ENCODE measurements around the gene FBXL17. TPM values are rescaled to one million over a fixed set of nuclear protein-coding genes. Genes with fewer than 3 reads are reported as not detected.

FBXL17 gene
- total and polyA plus RNA-seq, 9 of the 15 experiments (the other 6 are each of a cell fraction or from before 2014, with no cell fraction given), result 0.32 to 5.4 (median 1.8) TPM

GRCh38 chr5:107821288-107821687 lies 560.6 kb downstream of the FBXL17 start:
- Histone ChIP-seq H3K4me3 (no peak overlapping the region), H2AFZ (ENCODE audit: low read depth, low read length) (no peak overlapping the region), H3K4me2 (ENCODE audit: insufficient read depth, low read length) (no peak overlapping the region), H3K4me1 (replicated peaks in 1 of 2; ENCODE audit: control insufficient read depth in 2 of 2, insufficient read depth in 2 of 2, low read length in 2 of 2) (no peaks in the 10 kb centered on the region), H4K20me1 (replicated peaks; ENCODE audit: control insufficient read depth, insufficient read depth, low read length) (no peaks in the 10 kb centered on the region), H3K36me3 (ENCODE audit: control insufficient read depth, insufficient read depth, low read length) (no peaks in the 10 kb centered on the region), H3K27ac (ENCODE audit: extremely low read depth, low read depth, low read length) (no peak overlapping the region), H3K27me3 (ENCODE audit: control insufficient read depth in 2 of 2, insufficient read depth in 2 of 2, low read length in 2 of 2) (no peaks in the 10 kb centered on the region), H3K9me1 (ENCODE audit: control insufficient read depth, insufficient read depth, low read length) (no peaks in the 10 kb centered on the region), H3K9ac (ENCODE audit: insufficient read depth in 1 of 2, low read depth in 2 of 2, low read length in 2 of 2) (no peak overlapping the region), H3K9me3 (replicated peaks; ENCODE audit: control insufficient read depth, insufficient read depth, low read depth, low read length) (no peaks in the 10 kb centered on the region; the same call in 1 of the 2 replicates), H3K79me2 (ENCODE audit: control insufficient read depth, insufficient read depth, low read length) (no peaks in the 10 kb centered on the region)
- FAIRE-seq (no peak), ATAC-seq (no peak), DNase-seq (ENCODE audit: extremely low read depth in 1 of 4, low spot score in 3 of 4) (no peak)
- in situ Hi-C loops (cut with MboI) (no loop called here), intact Hi-C loops (cut with micrococcal nuclease) (no loop called here)
- no TSS peak for BruUV-seq (replicated peaks)
- TF ChIP-seq, protein P1, sequence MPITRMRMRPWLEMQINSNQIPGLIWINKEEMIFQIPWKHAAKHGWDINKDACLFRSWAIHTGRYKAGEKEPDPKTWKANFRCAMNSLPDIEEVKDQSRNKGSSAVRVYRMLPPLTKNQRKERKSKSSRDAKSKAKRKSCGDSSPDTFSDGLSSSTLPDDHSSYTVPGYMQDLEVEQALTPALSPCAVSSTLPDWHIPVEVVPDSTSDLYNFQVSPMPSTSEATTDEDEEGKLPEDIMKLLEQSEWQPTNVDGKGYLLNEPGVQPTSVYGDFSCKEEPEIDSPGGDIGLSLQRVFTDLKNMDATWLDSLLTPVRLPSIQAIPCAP (CRISPR knock-in tag; IDR thresholded peaks at IDR 0.05; ENCODE audit: borderline replicate concordance), result no peak
- no peak for TF ChIP-seq RBM15 (IDR thresholded peaks at IDR 0.05; ENCODE audit: insufficient read depth, low read length)
- TF ChIP-seq SETDB1 (IDR thresholded peaks at IDR 0.05; ENCODE audit: low read length), result no peak
- no peak for TF ChIP-seq BMI1 (IDR thresholded peaks at IDR 0.05; ENCODE audit: low read length)
- no peak for TF ChIP-seq ZEB2 (IDR thresholded peaks at IDR 0.05)
- no peak for TF ChIP-seq CSDE1 (IDR thresholded peaks at IDR 0.05)
- no peak for TF ChIP-seq KDM2B (CRISPR knock-in tag; IDR thresholded peaks at IDR 0.05)
- TF ChIP-seq PKNOX1 (IDR thresholded peaks at IDR 0.05), result no peak
- TF ChIP-seq HNRNPLL (IDR thresholded peaks at IDR 0.05; ENCODE audit: low read depth, low read length, poor library complexity, severe bottlenecking), result no peak
- TF ChIP-seq SIN3A (IDR thresholded peaks at IDR 0.05; ENCODE audit: borderline replicate concordance in 2 of 2, control insufficient read depth in 1 of 2, low read depth in 2 of 2, low read length in 2 of 2), result no peak
- TF ChIP-seq NUFIP1 (IDR thresholded peaks at IDR 0.05; ENCODE audit: partially characterized antibody), result no peak
- TF ChIP-seq HOXB6 (CRISPR knock-in tag; IDR thresholded peaks at IDR 0.05; ENCODE audit: borderline replicate concordance), result no peak
- no peak for TF ChIP-seq SMC3 (conservative IDR thresholded peaks at IDR 0.05; ENCODE audit: insufficient read depth, low read depth, low read length)
- TF ChIP-seq, protein P2, sequence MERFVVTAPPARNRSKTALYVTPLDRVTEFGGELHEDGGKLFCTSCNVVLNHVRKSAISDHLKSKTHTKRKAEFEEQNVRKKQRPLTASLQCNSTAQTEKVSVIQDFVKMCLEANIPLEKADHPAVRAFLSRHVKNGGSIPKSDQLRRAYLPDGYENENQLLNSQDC (CRISPR knock-in tag; IDR thresholded peaks at IDR 0.05), result no peak
- TF ChIP-seq ZNF143 (CRISPR knock-in tag; IDR thresholded peaks at IDR 0.05), result no peak
- TF ChIP-seq, protein P3, sequence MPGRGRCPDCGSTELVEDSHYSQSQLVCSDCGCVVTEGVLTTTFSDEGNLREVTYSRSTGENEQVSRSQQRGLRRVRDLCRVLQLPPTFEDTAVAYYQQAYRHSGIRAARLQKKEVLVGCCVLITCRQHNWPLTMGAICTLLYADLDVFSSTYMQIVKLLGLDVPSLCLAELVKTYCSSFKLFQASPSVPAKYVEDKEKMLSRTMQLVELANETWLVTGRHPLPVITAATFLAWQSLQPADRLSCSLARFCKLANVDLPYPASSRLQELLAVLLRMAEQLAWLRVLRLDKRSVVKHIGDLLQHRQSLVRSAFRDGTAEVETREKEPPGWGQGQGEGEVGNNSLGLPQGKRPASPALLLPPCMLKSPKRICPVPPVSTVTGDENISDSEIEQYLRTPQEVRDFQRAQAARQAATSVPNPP (IDR thresholded peaks at IDR 0.05; ENCODE audit: borderline replicate concordance, insufficient read depth, insufficient read length), result no peak
- ChIA-PET CTCF (ENCODE audit: low intra/inter-chr PET ratio) (no interaction called here), POLR2A (no interaction called here)
- 0% methylated on average over 3 of the region's 3 CpGs for WGBS (ENCODE audit: insufficient coverage, low coverage, missing lambda C conversion rate)

All from K562 (cell line).